Fibroblast of villous mesenchyme (primary cell): ENCODE measurements around the gene MAFB. TPM values are rescaled to one million over a fixed set of nuclear protein-coding genes. Genes with fewer than 3 reads are reported as not detected.

Experiments
- DNase-seq: peaks from one replicate; pipeline ENCODE4 v3.0.0-alpha.2; 2010; ENCODE audit warnings: low read depth
- H3K4me3 ChIP-seq: 2 replicates; pipeline ENCODE4 v1.5.1; 2011; ENCODE audit warnings: low read depth, mild to moderate bottlenecking, low read length
- CTCF ChIP-seq: IDR thresholded peaks from 2 replicates; pipeline ENCODE4 v1.5.1; 2012; ENCODE audit warnings: low read depth, mild to moderate bottlenecking, low read length; ENCODE audit not compliant: insufficient read depth
- total RNA-seq: library from RNA; depleted of rRNA; stranded (reverse); fragments of >200 nt; gene quantifications from 2 replicates; pipeline ENCODE4 v1.2.3, GENCODE V29; 2012

Gene MAFB
- total RNA-seq, 1 donor, result 0.43 TPM

GRCh38 chr20:40654876-40655275 lies 34.2 kb downstream of the MAFB start:
- DNase-seq, result no peak
- H3K4me3 ChIP-seq, result no peak overlapping the region
- no peak for TF ChIP-seq CTCF

GRCh38 chr20:40652441-40652987 lies 36.5 kb downstream of the MAFB start:
- no peak for DNase-seq
- TF ChIP-seq CTCF, result no peak
- H3K4me3 ChIP-seq, result no peak overlapping the region

- no peak overlapping the region for H3K4me3 ChIP-seq
- TF ChIP-seq CTCF, result no peak
- peak; percentile 15 for DNase-seq
Observed at GRCh38 chr20:40651151-40651550, 37.9 kb downstream of the MAFB start.

GRCh38 chr20:40650707-40651106 lies 38.3 kb downstream of the MAFB start:
- DNase-seq, result no peak
- no peak for TF ChIP-seq CTCF
- no peak overlapping the region for H3K4me3 ChIP-seq

GRCh38 chr20:40648210-40649072 lies 40.6 kb downstream of the MAFB start:
- no peak for TF ChIP-seq CTCF
- no peak overlapping the region for H3K4me3 ChIP-seq
- DNase-seq, result no peak

- no peak overlapping the region for H3K4me3 ChIP-seq
- DNase-seq, result no peak
- TF ChIP-seq CTCF, result no peak
Observed at GRCh38 chr20:40646813-40647212, 42.2 kb downstream of the MAFB start.
